HCT116 (cell line): Measurements from ENCODE around the gene NDUFA8.

Source experiments
- CEBPB ChIP-seq: IDR thresholded peaks from 2 replicates; pipeline ENCODE4 v1.6.1; 2012; ENCODE audit warnings: low read depth
- CTCF ChIP-seq, 3 experiments: fragments of 200-600 bp in 1 of 3; sonication (generic) in 1 of 3; IDR thresholded peaks in 2 of 3; conservative IDR thresholded peaks in 1 of 3; 2 replicates each; pipeline ENCODE4 v1.5.1; 2012 to 2017; ENCODE audit warnings: low read depth in 2 of 3, low read length in 2 of 3, antibody characterized with exemption in 1 of 3, borderline replicate concordance in 1 of 3, control low read depth in 1 of 3, mild to moderate bottlenecking in 1 of 3, mixed read lengths in 1 of 3, mixed run types in 1 of 3, moderate library complexity in 1 of 3; ENCODE audit not compliant: insufficient read depth in 1 of 3
- ELF1 ChIP-seq: IDR thresholded peaks from 2 replicates; pipeline ENCODE4 v1.6.1; 2012; ENCODE audit warnings: low read depth, borderline replicate concordance
- EZH2 ChIP-seq: fragments of 200-600 bp; sonication (generic); IDR thresholded peaks from 2 replicates; pipeline ENCODE4 v1.6.1; 2017; ENCODE audit warnings: antibody characterized with exemption, mixed run types
- EZH2phosphoT487 ChIP-seq: fragments of 200-600 bp; IDR thresholded peaks from 2 replicates; pipeline ENCODE4 v1.6.1; 2018; ENCODE audit warnings: antibody characterized with exemption, borderline replicate concordance
- JUND ChIP-seq: IDR thresholded peaks from 2 replicates; pipeline ENCODE4 v1.6.1; 2012
- POLR2A ChIP-seq: IDR thresholded peaks from 2 replicates; pipeline ENCODE4 v1.7.0; 2011; ENCODE audit warnings: borderline replicate concordance; ENCODE audit not compliant: insufficient read depth, insufficient read length; ENCODE audit errors: extremely low read depth
- POLR2AphosphoS5 ChIP-seq: IDR thresholded peaks from 2 replicates; pipeline ENCODE4 v1.6.1; 2011; ENCODE audit warnings: mild to moderate bottlenecking, low read depth, low read length, moderate library complexity
- RAD21 ChIP-seq: IDR thresholded peaks from 2 replicates; pipeline ENCODE4 v1.6.1; 2012; ENCODE audit warnings: low read depth, mild to moderate bottlenecking
- SP1 ChIP-seq: IDR thresholded peaks from 2 replicates; pipeline ENCODE4 v1.6.1; 2012; ENCODE audit warnings: low read depth
- SRF ChIP-seq: IDR thresholded peaks from 2 replicates; pipeline ENCODE4 v1.6.1; 2012; ENCODE audit warnings: low read depth
- YY1 ChIP-seq: IDR thresholded peaks from 2 replicates; pipeline ENCODE4 v1.6.1; 2011; ENCODE audit warnings: low read length, low read depth, moderate library complexity, mild to moderate bottlenecking; ENCODE audit not compliant: insufficient replicate concordance; ENCODE audit errors: extremely low read depth
- ZFX ChIP-seq: fragments of 450-650 bp; IDR thresholded peaks from 2 replicates; pipeline ENCODE4 v1.6.1; 2017
- TF ChIP-seq, protein P1 (sequence below): IDR thresholded peaks from 2 replicates; pipeline ENCODE4 v1.6.1; 2012

GRCh38 chr9:122118343-122119165 lies 41.0 kb downstream of the NDUFA8 start:
- TF ChIP-seq, protein P1, sequence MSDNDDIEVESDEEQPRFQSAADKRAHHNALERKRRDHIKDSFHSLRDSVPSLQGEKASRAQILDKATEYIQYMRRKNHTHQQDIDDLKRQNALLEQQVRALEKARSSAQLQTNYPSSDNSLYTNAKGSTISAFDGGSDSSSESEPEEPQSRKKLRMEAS: no peak
- TF ChIP-seq CTCF (IDR thresholded peaks at IDR 0.05 in 2 of 3, conservative IDR thresholded peaks at IDR 0.05 in 1 of 3; ENCODE audit: borderline replicate concordance in 1 of 3, insufficient read depth in 1 of 3, low read depth in 2 of 3, low read length in 2 of 3) (no peak), POLR2A (no peak), CEBPB (no peak), ZFX (no peak), EZH2 (no peak), ELF1 (no peak), RAD21 (no peak), EZH2phosphoT487 (no peak), SRF (no peak), POLR2AphosphoS5 (no peak), SP1 (no peak), JUND (no peak), YY1 (no peak)
